Measurements from ENCODE around the gene CCDC187. TPM values are rescaled to one million over a fixed set of nuclear protein-coding genes. Genes with fewer than 3 reads are reported as not detected.
A peak's percentile ranks its signal among the peaks of the same experiment; 100 is the strongest.
"Not testable (repeated sequence)": the region's sequence is repeated elsewhere in the genome, so short reads cannot be mapped to it uniquely, and the experiment has no call there.

Gene CCDC187
- total RNA-seq, 1 experiment from 2014 or later: 2.5 TPM

DNA sequence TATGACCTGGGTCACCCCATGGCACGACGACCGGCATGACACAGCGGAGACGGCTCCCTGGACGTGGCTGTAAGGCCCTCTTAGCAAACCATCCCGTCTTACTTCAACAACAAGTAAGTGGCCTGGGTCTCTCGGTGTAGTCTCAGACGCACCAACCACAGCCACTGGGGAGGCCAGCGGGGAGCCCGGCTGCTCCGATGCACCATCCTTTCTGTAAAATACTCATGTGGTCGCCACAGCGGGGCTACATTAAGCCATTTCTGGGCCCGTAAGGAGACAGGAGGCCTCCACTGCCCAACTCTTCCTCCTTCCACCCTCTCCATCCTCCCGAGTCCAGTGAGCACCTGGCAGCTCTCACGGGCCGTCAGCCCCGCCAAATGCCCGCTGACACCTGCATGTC is 63.0 kb downstream of the CCDC187 start:
- DNase-seq (ENCODE audit: low spot score): no peak

DNA sequence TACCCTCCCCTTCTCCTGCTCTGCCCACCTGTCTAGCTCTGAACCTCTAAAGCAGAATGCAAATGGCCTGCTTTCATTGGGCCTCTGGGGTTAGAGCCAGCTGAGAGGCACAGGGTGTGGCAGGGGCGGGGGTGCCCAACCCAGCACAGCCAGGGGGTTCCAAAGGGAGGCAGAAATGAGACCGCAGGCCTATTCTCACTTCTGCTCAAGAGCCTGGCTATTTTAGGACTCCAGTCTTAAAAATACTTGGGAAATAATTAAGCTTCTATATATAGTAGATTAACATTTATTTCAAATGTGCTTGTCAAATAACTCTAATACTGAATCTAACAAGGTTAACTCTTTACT is 63.9 kb downstream of the CCDC187 start:
- no peak for DNase-seq (ENCODE audit: low spot score)

DNA sequence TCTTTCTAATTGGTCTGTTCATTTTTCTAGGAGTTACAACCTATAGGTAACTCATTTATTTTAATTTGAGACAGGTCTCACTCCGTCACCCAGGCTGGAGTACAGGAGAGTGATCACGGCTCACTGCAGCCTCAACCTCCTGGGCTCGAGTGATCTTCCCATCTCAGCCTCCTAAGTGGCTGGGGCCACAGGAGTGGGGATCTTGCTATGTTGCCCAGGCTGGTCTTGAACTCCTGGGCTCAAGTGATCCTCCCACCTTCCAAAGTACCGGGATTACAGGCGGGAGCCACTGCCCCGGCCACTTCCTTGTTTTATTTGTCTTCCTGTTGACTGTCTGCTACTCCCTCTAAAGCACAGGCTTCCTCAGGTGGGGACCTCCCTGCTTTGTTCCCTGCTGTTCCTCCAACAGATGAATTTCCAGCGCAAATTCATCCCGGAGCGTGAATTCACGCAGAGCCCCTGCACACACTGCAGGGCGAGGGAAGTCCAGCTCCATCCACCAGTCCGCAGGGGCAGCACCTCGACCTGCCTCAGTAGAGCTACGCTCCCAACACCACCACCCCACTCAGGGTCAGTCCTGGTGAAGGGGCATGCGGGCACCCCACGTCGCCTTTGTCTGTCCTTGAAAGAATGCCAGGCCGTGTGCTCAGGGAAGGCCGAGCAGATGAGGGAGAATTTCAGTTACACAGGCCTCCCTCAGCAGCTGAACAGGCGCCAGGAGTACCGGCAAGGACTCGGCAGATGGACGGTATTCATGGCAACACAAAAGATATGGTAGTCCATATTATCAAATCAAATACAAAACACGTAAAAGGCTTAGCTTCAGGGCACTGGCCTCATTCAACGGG is 64.5 kb downstream of the CCDC187 start:
- DNase-seq (ENCODE audit: low spot score): no peak

DNA sequence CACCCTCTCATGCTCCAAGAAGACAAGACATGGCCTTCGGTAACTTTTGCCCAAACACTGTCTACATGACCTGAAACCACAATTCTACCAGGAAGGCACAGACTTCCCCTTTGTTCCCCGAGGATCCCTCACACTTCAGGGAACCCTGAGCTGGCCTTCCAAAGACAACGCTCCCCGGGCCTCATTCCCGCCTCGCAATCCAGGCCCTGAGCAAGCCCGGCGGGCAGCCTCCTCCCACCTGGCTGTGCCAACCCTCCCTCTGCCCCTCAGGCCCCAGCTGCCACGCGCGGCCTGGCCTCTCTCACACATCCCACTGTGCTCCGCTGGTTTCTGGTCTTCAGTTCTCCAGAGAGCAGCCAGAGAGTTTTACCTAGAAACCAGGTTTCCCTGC is 65.6 kb downstream of the CCDC187 start:
- no peak for DNase-seq (ENCODE audit: low spot score)

DNA sequence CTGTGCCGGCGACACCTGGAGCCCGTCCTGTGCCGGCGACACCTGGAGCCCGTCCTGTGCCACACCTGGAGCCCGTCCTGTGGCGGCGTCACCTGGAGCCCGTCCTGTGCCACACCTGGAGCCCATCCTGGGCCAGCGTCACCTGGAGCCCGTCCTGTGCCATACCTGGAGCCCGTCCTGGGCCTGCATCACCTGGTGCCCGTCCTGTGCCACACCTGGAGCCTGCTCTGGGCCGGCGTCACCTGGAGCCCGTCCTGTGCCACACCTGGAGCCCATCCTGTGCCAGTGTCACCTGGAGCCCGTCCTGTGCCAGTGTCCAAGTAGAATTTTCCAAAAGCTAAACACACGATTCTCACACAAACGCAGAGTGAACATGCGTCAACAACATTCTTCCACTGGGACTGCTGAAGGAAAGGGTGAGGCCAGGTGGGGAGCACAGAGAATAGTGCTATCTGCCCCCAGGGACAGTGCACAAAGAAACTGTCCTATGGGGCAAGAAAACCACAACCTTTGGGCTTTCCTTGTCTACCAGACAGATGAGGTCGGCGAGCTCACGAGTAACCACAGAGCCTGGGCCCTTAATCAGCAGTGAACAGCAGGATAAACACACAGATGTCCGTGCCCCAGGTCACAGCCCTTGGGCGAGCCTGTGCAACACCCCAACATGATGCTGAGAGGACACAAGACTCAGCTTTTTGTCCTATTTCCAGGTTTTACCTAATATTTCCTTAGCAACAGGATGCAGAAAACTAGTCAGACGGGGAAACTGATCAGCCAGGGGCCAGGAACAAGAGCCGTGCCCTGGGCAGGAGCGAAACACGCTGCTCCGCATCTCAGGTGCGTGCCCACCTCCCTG is 66.2 kb downstream of the CCDC187 start:
- no peak for DNase-seq (ENCODE audit: low spot score)

DNA sequence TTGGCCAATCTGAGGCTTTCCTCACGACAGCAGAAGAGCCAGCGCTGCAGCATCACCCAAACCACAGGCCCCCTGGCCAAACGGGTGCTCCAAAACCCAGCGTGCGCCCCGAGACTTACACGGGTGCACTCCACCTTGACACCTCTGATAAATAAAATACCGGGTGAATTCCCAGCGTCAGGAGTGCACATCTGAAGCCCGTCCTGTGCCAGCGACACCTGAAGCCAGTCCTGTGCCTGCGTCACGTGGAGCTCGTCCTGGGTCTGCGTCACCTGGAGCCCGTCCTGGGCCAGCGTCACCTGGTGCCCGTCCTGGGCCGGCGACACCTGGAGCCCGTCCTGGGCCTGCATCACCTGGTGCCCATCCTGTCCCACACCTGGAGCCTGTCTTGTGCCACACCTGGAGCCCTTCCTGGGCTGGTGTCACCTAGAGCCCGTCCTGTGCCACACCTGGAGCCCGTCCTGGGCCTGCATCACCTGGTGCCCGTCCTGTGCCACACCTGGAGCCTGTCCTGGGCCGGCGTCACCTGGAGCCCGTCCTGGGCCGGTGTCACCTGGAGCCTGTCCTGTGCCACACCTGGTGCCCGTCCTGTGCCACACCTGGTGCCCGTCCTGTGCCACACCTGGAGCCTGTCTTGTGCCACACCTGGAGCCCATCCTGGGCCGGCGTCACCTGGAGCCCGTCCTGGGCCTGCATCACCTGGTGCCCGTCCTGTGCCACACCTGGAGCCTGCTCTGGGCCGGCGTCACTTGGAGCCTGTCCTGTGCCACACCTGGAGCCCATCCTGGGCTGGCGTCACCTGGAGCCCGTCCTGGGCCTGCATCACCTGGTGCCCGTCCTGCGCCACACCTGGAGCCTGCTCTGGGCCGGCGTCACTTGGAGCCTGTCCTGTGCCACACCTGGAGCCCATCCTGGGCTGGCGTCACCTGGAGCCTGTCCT is 67.2 kb downstream of the CCDC187 start:
- not testable (repeated sequence) for DNase-seq (ENCODE audit: low spot score)

DNA sequence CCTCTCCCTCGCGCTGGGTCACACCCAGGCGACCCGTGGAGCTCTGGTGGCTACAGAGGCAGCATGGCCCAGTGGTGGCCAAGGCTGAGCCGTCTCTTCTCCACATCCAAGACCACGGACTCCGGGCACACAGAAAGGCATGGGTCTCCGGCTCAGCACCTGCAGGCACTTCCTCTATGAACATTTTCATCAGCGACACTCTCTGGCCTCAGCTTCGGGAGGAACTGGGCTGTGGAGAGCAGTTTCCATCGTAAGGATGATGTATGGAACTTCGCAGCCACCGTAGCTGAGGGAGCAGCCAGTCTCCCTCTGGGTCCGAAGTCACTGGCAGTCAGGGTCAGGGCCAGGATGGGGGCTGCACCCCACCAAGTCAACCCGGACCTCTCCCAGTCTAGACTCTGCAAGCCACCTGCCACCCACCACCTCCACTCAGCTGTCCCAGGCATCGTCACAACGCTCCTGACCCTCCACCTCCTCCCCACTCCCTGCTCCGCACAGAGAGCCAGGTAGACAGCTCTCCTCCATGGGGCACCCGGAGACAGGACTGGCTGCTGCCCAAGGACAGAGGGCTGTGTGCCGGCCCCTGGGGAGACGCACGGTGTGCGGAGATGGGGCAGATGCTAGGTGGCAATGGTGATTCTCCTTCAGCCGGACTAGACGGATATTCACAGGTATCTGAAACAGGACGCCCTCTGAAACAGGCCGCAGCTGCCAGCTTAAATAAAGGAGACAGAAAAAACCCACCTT is 68.0 kb downstream of the CCDC187 start:
- DNase-seq (ENCODE audit: low spot score): no peak

DNA sequence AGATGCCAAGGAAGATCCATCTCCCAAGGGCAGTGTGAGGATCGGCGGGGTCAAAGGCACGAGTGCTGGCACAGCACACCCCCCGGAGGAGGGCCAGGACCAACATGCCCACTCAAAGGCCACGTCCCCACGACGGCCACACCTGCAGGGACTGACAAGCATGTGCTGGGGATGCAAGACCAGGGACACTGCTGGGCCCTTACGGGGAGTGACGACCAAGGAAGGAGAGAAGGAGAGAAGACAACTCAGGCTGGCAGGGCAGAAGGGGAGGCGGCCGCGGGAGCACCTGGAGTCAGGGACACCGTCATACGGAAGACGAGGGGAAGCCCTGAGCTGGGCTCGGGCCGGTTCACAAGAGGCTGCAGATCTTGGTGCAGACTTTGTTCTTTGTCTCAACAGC is 68.7 kb downstream of the CCDC187 start:
- no peak for DNase-seq (ENCODE audit: low spot score)

DNA sequence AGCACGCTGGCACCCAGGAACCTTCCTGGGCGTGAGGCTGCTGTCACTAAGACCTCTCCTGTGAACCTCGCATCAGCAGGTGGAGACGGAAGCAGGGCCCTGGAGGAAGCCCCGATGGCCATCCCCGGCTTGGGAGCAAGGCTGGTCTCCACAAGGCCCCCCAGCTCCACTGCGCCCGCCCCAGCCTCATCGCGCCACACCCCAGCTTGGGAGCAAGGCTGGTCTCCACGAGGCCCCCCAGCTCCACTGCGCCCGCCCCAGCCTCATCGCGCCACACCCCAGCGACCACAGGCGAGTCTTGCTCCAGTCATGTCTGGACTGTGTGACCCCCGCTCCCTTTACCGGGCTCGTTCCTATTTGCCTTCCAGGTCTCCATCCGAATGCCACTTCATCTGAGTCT is 69.3 kb downstream of the CCDC187 start:
- no peak for DNase-seq (ENCODE audit: low spot score)

DNA sequence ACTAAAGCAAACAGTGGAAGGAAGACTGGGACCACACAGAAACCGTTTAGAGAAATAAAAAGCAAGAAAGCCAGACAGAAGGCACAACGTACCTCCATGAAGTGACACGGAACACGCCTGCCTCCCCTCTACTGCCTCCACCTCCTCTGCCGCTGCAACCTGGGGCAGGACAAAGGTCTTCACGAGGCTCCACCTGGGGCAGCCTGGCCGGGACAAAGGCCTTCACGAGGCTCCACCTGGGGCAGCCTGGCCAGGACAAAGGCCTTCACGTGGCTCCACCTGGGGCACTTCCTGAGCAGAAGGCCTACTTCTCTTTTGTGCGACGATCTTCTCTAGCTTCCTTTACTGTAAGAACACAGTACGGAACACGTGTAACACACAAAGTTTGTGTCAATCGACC is 70.0 kb downstream of the CCDC187 start:
- DNase-seq (ENCODE audit: low spot score): no peak

DNA sequence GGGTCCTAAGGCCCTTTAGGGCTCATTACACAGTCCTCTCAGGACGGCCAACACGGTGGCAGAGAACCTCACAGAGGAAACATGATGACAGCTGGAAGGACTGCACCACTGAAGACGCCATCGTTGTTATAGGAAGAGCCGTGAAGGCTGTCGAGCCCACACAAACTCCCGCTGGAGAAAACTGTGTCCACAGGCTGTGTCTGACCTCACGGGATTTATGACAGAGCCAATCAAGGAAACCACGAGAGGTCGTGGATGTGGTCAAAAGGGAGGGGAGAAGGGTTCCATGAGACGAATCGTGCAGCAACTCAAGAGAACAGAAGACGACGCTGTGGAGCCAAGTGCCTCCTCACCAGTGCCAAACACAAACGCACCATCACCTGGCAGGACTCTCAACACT is 70.5 kb downstream of the CCDC187 start:
- DNase-seq (ENCODE audit: low spot score): no peak

DNA sequence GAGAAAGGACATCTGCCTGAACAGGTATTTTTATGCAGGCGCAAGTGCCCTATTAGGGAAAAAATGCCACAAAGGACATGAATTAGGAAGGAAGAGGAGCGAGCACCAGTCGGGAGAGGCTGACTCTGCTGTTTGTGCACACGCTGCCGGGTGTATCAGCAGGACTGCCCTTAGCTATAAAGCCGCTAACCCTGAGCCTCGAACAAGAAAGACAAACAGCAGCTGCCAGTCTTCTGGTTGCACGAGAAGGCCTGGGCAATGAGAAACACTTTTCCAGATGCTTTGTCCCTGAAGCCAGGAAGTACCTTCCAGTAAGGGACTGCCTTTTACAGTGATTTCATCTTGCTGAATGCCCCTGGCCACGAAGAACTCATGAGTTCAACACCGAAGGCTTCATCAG is 70.9 kb downstream of the CCDC187 start:
- DNase-seq (ENCODE audit: low spot score): peak; percentile 12

DNA sequence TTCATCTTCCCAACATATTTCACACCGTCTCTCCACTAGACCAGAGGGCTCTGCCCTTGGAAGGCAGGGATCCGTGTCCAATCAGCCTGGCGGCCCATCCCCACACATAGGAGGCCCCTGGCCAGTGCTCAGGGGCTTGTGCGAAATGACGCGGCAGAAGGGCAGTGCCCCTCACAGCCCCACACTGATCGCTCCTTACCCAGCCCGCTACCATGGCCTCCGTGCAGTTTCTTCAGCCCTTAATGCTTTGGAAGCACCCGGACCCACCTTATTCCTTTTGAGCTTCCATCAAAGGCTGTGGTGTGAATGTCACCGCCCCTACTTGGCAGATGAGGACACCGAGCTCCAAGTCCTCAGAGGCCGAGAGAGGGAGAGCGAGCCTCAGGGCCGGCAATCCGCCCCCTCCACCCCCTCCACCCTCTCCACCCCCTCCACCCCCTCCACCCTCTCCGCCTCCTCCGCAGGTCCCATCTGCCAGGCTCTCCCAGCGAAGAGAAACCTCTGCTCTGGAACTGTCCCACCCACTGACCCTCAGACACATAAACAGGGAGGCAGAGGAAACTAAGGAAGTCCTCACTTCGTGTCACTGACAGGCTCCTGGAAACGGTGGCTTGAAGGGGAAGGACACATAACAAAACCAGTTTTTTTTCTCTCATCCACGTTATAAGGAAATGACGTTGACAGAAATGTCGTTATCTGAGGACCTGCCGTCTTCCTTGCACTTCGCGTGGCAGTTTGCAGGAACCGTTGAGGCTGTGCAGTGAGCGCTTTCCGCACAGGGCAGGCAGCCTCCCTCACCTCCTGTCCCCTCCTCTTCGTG is 72.2 kb downstream of the CCDC187 start:
- DNase-seq (ENCODE audit: low spot score): no peak

DNA sequence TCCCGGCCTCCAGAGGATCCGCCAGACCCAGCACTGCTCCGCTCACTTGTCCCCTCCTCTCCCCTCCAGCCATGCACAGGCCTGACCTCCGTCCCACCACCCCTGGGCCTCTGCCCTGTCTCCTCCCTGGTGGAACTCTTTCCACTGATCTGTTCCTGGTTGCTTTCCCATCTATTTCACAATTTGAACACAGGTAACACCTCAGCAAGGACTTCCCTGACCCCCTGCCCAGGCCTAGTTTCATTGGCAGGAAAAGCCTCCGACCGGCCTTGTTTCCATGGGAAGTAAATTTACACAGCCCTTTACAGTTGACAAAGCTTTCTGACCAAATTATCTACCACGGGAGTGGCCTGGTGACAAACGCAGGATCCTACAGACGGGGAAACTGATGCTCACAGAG is 73.1 kb downstream of the CCDC187 start:
- DNase-seq (ENCODE audit: low spot score): no peak

DNA sequence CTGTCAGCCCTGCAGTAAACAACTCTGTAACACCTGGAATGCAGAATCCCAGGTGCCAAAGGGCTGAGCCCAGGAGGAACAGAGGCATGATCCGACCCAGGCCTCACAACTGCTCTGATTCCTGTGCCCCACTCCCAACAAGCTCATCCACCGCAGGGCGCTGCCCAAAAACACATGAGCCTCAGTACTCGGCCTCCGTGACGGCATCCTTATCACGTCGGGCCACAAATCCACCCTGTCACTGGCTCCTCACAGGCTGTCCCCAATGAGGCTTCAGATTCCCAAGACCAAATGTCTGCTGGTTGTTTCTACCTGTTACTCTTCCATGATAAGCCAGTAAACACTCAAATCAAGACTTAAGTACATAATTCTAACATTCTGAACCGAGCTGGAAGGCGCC is 73.5 kb downstream of the CCDC187 start:
- no peak for DNase-seq (ENCODE audit: low spot score)

DNA sequence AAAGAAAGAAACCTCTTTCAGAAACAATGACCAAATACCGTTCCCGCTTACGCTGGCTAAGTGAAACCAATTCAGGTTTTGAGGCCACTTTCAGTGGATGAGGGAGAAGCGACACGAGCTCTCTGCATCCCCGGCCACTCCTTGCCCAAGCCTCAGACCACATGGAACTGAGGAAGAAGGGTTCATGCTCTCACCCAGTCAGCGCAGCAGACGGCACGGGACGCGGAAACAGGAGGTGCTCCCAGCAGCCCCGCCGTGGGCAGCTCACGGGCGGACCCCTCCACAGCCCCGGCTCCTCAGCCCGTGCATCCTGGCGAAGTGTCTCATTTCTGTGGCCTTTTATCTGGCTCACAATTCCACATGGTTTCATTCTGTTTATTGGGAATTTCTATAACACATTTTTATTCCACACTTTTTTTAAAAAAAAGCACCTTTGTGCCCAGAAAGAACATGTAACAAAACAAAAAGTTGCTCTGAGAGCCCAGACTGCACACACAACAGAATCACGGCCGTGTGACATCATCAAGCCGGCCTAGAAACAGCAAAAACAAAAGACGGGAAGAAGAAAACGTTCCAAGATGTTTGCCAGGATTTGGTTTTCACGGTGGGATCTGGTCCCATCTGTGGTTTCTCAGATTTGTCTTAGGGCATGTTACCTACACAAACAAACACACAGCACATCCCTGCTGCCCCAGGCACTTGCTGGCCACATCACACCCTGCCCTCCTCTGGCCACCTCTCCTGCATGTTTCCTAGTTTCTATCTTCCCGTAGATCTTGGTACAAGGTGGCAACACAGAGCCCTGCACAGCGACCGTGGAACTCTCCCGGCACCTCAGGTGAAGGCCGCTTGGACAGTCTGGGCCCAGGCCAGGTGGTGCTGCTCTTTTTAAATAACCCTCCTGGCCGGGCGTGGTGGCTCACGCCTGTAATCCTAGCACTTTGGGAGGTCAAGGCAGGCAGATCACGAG is 74.5 kb downstream of the CCDC187 start:
- DNase-seq (ENCODE audit: low spot score): no peak

DNA sequence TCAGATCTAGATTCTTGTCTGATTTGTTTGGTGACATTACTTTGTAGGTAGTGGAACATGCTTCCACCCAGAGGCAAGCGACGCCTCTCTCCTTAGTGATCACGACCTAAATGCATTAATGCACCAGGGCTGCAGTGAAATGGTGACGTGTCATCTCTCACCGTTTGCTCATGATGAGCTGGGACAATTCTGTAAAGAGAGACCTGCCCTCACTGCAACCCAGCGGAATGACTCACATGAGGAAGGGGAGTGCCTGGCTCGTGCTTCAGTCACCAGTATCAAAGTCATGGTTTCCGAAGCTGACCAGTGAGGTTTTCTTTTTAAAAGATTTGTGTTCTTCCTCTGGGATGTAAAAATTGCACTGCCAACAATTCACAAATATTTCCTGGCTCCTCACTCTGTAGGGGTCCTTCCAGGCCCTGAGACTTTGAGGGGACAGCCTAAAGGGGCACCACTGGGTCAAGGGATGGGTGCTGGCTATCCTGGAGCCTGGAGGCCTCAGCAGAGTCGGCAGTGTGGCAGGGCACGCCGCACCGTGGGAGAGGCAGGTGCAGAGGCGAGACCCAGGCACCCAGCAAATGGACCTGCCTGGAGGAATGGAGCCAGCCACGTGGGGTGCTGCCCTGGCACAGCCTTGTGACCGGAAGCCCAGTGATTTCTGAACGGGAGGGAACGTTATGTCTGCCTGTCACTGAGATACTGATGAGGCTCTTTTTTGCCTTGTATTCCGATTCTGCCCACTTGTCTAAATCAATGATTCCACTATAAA is 75.6 kb downstream of the CCDC187 start:
- peak; percentile 67 for DNase-seq (ENCODE audit: low spot score)

Measured in HT-29 (cell line).